Liver (tissue), 9 donors: ENCODE results near the gene TTC38. TPM values are rescaled to one million over a fixed set of nuclear protein-coding genes. Genes with fewer than 3 reads are reported as not detected.

ENCODE experiments used
- DNase-seq: peaks from one replicate; pipeline ENCODE4 v3.0.0-alpha.2; 2017; ENCODE audit warnings: low spot score
- H3K27ac ChIP-seq, 2 donors: one replicate each; pipeline ENCODE4 v1.7.0; 2013; ENCODE audit warnings: inconsistent platforms in 2 of 2, low read length in 2 of 2, control low read depth in 1 of 2, low read depth in 1 of 2, mild to moderate bottlenecking in 1 of 2
- H3K27me3 ChIP-seq, 4 donors: one replicate each; pipeline versions ENCODE4 v1.6.1 to v1.7.0; 2013; ENCODE audit warnings: low read length in 3 of 4, inconsistent platforms in 1 of 4, mild to moderate bottlenecking in 1 of 4, moderate library complexity in 1 of 4; ENCODE audit not compliant: control insufficient read depth in 4 of 4, insufficient read depth in 4 of 4
- H3K36me3 ChIP-seq, 4 donors: one replicate each; pipeline versions ENCODE4 v1.6.1 to v1.7.0; 2013; ENCODE audit warnings: low read length in 3 of 4, mild to moderate bottlenecking in 3 of 4, low read depth in 1 of 4, moderate library complexity in 1 of 4; ENCODE audit not compliant: control insufficient read depth in 4 of 4, insufficient read depth in 3 of 4
- H3K4me1 ChIP-seq, 4 donors: one replicate each; pipeline versions ENCODE4 v1.6.1 to v1.7.0; 2013; ENCODE audit warnings: low read length in 3 of 4, mild to moderate bottlenecking in 3 of 4, moderate library complexity in 1 of 4; ENCODE audit not compliant: control insufficient read depth in 4 of 4, insufficient read depth in 4 of 4
- H3K4me3 ChIP-seq, 3 donors: one replicate each; pipeline versions ENCODE4 v1.6.1 to v1.7.0; 2013; ENCODE audit warnings: low read length in 3 of 3, control low read depth in 1 of 3, low read depth in 1 of 3, mild to moderate bottlenecking in 1 of 3
- H3K9ac ChIP-seq, 2 donors: one replicate each; pipeline ENCODE4 v1.7.0; 2013; ENCODE audit warnings: low read length in 2 of 2, mild to moderate bottlenecking in 2 of 2, moderate library complexity in 2 of 2, control low read depth in 1 of 2, low read depth in 1 of 2
- H3K9me3 ChIP-seq, 4 donors: one replicate each; pipeline versions ENCODE4 v1.6.1 to v1.7.0; 2013; ENCODE audit warnings: low read length in 3 of 4; ENCODE audit not compliant: control insufficient read depth in 4 of 4
- EGR1 ChIP-seq, 2 donors: IDR thresholded peaks; 2 replicates each; pipeline ENCODE4 v1.6.1; 2016 to 2018; ENCODE audit warnings: antibody characterized with exemption in 2 of 2, low read depth in 2 of 2
- FOXA1 ChIP-seq: IDR thresholded peaks from 2 replicates; pipeline ENCODE4 v1.6.1; 2016; ENCODE audit warnings: antibody characterized with exemption
- FOXA2 ChIP-seq: IDR thresholded peaks from 2 replicates; pipeline ENCODE4 v1.6.1; 2016; ENCODE audit warnings: antibody characterized with exemption
- HNF4G ChIP-seq: IDR thresholded peaks from 2 replicates; pipeline ENCODE4 v1.6.1; 2016; ENCODE audit warnings: antibody characterized with exemption
- NR2F2 ChIP-seq: IDR thresholded peaks from 2 replicates; pipeline ENCODE4 v1.6.1; 2016; ENCODE audit warnings: antibody characterized with exemption
- RAD21 ChIP-seq, 2 donors: IDR thresholded peaks; 2 replicates each; pipeline ENCODE4 v1.6.1; 2016; ENCODE audit warnings: antibody characterized with exemption in 2 of 2, mild to moderate bottlenecking in 2 of 2
- RXRA ChIP-seq, 2 donors: IDR thresholded peaks; 2 replicates each; pipeline ENCODE4 v1.6.1; 2017 to 2018; ENCODE audit warnings: antibody characterized with exemption in 2 of 2, mild to moderate bottlenecking in 1 of 2
- SP1 ChIP-seq: IDR thresholded peaks from 2 replicates; pipeline ENCODE4 v1.6.1; 2018; ENCODE audit warnings: antibody characterized with exemption, mild to moderate bottlenecking
- YY1 ChIP-seq: IDR thresholded peaks from 2 replicates; pipeline ENCODE4 v1.6.1; 2016; ENCODE audit warnings: antibody characterized with exemption, mild to moderate bottlenecking
- WGBS: extraction: QIAGEN DNeasy Blood & Tissue Kit; methylation state at CpG from one replicate; pipeline ENCODE4 v1.1.7; 2013; 5-methylcytosine and 5-hydroxymethylcytosine counted together
- polyA plus RNA-seq, 2 donors: library from polyadenylated mRNA; stranded (reverse) in 1 of 2; unstranded in 1 of 2; fragments of 200-250 nt in 1 of 2; fragments of >200 nt in 1 of 2; fragmentation: Nextera tagmentation in 1 of 2; extraction: Ambion mirVana in 1 of 2; gene quantifications; one replicate each; pipeline versions ENCODE4 v1.2.1 to v1.2.3, GENCODE V29; 2013 to 2015
- total RNA-seq, 2 donors: library from RNA; depleted of rRNA; stranded (reverse); fragments of >200 nt; gene quantifications; one replicate each; pipeline ENCODE4 v1.2.3, GENCODE V29; 2014
- TF ChIP-seq, protein P1 (sequence below): IDR thresholded peaks from 2 replicates; pipeline ENCODE4 v1.6.1; 2016; ENCODE audit warnings: antibody characterized with exemption
- TF ChIP-seq, protein P2 (sequence below): fragments of 150-350 bp; IDR thresholded peaks from 2 replicates; pipeline ENCODE4 v1.5.1; 2017; ENCODE audit warnings: improper control_type of control experiment, low read depth, low read length; ENCODE audit not compliant: missing input control
- TF ChIP-seq, protein P3 (sequence below): IDR thresholded peaks from 2 replicates; pipeline ENCODE4 v1.6.1; 2016; ENCODE audit warnings: antibody characterized with exemption
- donor health status: healthy.
- donor health status: healthy.
- donor health status: healthy.
- donor health status: healthy.
- donor health status: healthy.

The TTC38 gene
- total and polyA plus RNA-seq, 4 donors: 63.9 to 389 (median 128) TPM

DNA sequence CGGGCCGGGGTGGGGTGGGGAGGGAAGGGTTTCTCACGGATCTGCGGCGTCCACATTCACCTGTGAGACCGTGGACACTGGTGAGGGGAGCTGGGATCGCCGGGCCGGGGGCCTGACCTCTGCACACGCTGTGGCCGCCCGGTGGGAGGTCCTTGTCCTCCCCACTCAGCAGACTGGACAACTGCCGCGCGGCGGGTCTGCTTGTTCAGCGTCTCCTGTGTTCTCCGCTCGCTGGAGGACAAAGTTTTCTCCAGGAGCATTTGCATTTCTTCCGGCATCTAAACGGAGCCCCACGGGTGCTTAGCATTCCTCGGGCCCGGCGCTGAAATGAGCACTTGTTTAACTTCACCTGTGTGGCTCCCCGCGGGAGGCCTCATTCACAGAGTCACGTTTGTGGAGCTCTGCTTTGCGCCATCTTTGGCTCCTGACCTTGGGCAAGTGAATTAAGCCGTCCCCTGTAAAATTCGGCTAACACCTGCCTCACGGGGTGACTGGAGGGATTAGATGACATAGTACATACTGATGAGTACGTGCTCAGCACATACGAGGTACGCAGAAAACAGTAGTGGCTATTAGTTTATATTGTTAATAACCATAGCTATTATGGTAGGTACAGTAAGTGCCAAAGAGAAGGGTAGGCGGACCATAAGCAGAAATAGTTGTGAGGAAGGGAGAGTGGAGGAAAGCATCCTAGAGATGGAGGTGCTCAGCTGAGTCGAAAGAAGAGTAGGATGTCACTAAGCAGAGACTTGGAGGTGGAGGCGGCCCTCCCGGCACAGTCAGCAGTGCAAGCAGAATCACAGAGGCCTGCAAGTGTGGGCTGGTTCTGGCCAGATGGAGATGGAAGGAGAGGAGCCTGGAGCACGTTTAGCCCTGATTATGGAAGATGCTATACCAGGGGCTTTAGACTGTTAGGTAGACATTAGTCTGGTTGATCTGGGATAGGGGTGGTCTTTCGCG, 68.6 kb downstream of the TTC38 start:
- Histone ChIP-seq H3K9me3 (no peaks in the 10 kb centered on the region), H3K27me3 (no peaks in the 10 kb centered on the region), H3K27ac (peak overlapping the region; percentile 74 to 87), H3K9ac (peak overlapping the region; percentile 10 to 87), H3K4me1 (peaks cover 0 to 20% (median 10%) of the 10 kb centered on the region in 4 donors), H3K4me3 (peak overlapping the region; percentile 68 to 93 (median 89)), H3K36me3 (peaks cover 3 to 22% (median 18%) of the 10 kb centered on the region in 4 donors)
- WGBS: 9% methylated on average over 42 of the region's 42 CpGs
- peak; percentile 46 for DNase-seq
- TF ChIP-seq YY1 (peak; percentile 68), HNF4G (no peak)
- TF ChIP-seq, protein P1, sequence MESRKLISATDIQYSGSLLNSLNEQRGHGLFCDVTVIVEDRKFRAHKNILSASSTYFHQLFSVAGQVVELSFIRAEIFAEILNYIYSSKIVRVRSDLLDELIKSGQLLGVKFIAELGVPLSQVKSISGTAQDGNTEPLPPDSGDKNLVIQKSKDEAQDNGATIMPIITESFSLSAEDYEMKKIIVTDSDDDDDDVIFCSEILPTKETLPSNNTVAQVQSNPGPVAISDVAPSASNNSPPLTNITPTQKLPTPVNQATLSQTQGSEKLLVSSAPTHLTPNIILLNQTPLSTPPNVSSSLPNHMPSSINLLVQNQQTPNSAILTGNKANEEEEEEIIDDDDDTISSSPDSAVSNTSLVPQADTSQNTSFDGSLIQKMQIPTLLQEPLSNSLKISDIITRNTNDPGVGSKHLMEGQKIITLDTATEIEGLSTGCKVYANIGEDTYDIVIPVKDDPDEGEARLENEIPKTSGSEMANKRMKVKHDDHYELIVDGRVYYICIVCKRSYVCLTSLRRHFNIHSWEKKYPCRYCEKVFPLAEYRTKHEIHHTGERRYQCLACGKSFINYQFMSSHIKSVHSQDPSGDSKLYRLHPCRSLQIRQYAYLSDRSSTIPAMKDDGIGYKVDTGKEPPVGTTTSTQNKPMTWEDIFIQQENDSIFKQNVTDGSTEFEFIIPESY: no peak

DNA sequence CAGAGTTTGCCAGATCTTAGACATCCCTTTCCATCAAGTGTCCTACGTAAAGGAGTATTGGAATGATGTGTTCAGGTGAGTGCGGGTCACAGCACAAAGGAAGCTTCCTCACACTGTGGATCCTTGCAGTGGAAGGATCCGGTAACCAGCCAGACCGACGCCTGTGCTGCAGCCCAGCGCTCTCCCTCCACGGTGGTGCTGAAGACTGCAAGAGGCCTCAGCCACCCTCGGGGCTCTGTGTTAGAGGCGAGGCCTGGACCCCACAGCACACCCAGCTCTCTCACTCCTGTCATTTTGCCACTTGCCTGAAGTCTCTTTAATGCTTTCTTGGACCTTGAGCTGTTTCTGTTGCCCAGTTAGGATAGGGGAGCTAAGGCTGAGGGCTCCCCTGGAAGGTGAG, 70.1 kb downstream of the TTC38 start:
- Histone ChIP-seq H3K4me3 (no peak overlapping the region), H3K4me1 (peaks cover 0 to 20% (median 10%) of the 10 kb centered on the region in 4 donors), H3K9me3 (no peaks in the 10 kb centered on the region), H3K27ac (no peak overlapping the region), H3K27me3 (no peaks in the 10 kb centered on the region), H3K9ac (no peak overlapping the region), H3K36me3 (peaks cover 4 to 34% (median 27%) of the 10 kb centered on the region in 4 donors)
- DNase-seq: no peak
- TF ChIP-seq EGR1 (IDR thresholded peaks at IDR 0.05; ENCODE audit: low read depth in 2 of 2) (no peak), RXRA (IDR thresholded peaks at IDR 0.05) (no peak), RAD21 (IDR thresholded peaks at IDR 0.05) (no peak), FOXA2 (no peak), FOXA1 (no peak), SP1 (no peak), NR2F2 (no peak)
- TF ChIP-seq, protein P1: no peak
- TF ChIP-seq, protein P2, sequence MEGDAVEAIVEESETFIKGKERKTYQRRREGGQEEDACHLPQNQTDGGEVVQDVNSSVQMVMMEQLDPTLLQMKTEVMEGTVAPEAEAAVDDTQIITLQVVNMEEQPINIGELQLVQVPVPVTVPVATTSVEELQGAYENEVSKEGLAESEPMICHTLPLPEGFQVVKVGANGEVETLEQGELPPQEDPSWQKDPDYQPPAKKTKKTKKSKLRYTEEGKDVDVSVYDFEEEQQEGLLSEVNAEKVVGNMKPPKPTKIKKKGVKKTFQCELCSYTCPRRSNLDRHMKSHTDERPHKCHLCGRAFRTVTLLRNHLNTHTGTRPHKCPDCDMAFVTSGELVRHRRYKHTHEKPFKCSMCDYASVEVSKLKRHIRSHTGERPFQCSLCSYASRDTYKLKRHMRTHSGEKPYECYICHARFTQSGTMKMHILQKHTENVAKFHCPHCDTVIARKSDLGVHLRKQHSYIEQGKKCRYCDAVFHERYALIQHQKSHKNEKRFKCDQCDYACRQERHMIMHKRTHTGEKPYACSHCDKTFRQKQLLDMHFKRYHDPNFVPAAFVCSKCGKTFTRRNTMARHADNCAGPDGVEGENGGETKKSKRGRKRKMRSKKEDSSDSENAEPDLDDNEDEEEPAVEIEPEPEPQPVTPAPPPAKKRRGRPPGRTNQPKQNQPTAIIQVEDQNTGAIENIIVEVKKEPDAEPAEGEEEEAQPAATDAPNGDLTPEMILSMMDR: no peak
- TF ChIP-seq, protein P3, sequence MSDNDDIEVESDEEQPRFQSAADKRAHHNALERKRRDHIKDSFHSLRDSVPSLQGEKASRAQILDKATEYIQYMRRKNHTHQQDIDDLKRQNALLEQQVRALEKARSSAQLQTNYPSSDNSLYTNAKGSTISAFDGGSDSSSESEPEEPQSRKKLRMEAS: no peak
- WGBS: 95% methylated on average over 9 of the region's 9 CpGs
